ENCODE measurements around the gene CDH23.

CDH23 gene

DNA sequence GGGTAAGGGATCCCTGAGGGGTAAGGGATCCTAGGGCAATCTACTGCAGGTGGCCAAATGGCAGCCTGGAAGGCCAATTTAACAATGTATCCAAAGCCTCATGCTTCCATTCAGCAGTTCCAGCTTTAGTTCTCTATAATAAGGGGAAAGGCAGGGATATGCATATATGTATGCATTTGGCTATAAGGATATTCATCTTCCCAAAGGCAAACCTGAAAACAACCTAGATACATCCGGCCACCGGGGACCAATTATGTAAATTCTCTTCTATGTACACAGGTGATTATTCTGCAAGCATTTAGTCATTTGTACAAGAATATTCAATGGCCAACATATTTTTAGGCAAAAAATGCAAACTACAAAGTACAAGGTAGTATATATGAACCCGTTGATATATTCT, 427.6 kb downstream of the CDH23 start:
- TF ChIP-seq, protein P1, sequence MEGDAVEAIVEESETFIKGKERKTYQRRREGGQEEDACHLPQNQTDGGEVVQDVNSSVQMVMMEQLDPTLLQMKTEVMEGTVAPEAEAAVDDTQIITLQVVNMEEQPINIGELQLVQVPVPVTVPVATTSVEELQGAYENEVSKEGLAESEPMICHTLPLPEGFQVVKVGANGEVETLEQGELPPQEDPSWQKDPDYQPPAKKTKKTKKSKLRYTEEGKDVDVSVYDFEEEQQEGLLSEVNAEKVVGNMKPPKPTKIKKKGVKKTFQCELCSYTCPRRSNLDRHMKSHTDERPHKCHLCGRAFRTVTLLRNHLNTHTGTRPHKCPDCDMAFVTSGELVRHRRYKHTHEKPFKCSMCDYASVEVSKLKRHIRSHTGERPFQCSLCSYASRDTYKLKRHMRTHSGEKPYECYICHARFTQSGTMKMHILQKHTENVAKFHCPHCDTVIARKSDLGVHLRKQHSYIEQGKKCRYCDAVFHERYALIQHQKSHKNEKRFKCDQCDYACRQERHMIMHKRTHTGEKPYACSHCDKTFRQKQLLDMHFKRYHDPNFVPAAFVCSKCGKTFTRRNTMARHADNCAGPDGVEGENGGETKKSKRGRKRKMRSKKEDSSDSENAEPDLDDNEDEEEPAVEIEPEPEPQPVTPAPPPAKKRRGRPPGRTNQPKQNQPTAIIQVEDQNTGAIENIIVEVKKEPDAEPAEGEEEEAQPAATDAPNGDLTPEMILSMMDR (IDR thresholded peaks at IDR 0.05; ENCODE audit: insufficient read depth, low read length, missing control alignments) = no peak
- no peak for DNase-seq (ENCODE audit: low read depth, low spot score)
- ChIA-PET POLR2A (no interaction called here), CTCF (interaction anchor here (1.1 to 4.7 kb wide), 4 partner anchors 12 to 72 kb away, joined by 5 to 22 read pairs (median 7); partner anchors contain the start of gene VSIR)
- H3K4me3 ChIP-seq (ENCODE audit: low read depth, low read length) = no peak overlapping the region

DNA sequence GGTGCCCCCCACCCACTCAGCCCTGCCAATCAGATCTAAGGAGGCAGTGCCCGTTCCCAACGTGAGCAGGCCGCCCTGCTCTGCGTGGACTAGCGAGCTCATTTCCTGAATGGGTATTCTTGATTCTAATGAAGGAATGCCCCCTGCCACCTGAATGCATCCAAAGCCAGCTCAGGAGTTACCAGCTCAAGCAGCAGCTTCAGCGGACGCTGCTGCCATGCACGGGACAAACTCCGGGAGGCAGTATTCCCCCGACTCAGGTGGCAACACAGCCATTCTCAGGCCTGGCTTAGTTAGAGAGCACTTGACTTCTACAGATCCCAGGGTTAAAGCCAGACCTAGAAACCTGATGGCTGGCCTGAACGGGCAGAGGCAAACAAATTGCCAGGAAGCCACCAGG, 428.5 kb downstream of the CDH23 start:
- DNase-seq (ENCODE audit: low read depth, low spot score) = no peak
- H3K4me3 ChIP-seq (ENCODE audit: low read depth, low read length) = no peak overlapping the region
- ChIA-PET CTCF (interaction anchor here (1.6 to 4.7 kb wide), 5 partner anchors 11 to 71 kb away, joined by 3 to 22 read pairs (median 5); partner anchors contain the start of gene VSIR), POLR2A (interaction anchor here (0.7 kb wide), 1 partner anchor 26 kb away, joined by 3 read pairs; the partner anchor contains the start of gene PSAP)
- TF ChIP-seq, protein P1 (IDR thresholded peaks at IDR 0.05; ENCODE audit: insufficient read depth, low read length, missing control alignments) = no peak

DNA sequence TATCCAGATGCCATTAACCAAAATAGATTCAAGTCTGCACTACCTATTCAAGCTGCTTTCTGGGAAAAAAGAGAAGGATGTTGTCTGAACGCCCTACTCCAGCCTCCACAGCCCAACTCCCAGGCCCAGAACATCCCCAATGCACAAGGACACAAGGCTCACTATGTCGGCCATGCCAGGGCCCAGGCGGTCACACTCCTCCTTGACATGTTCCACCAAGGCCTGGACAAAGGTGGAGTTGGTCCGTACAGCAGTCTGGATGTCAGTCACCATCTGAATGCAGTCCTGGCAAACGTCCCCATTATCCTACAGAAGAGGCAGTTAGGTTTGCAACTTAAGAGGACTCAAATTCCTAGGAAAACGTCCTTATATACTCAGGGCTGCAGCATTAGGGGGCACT, 431.1 kb downstream of the CDH23 start:
- DNase-seq (ENCODE audit: low read depth, low spot score) = no peak
- TF ChIP-seq, protein P1 (IDR thresholded peaks at IDR 0.05; ENCODE audit: insufficient read depth, low read length, missing control alignments) = no peak
- POLR2A ChIA-PET = no interaction called here
- H3K4me3 ChIP-seq (ENCODE audit: low read depth, low read length) = no peak overlapping the region
- CTCF ChIA-PET = interaction anchor here (1.4 to 4.7 kb wide), 2 partner anchors 10 to 68 kb away, joined by 6 to 22 read pairs; no protein-coding TSS in a partner anchor

DNA sequence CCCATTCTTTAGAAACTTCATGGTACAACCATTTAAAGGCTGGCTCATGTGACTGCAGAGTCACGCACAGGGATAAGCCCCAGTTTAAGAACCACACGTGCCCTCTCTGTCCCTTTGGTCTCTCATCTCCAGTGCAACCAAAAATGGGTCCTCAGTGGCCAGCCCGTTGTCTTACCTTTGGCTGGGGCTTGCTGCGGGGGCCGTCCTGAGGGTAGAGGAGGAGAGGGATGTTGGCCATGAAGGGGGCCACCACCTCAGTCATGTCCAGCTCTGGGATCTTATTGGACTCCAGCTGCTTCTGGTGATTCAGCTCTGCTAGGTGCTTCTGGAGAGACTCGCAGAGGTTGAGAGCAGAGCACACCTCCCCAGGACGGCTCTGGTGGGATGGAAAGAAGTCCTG, 432.0 kb downstream of the CDH23 start:
- CTCF ChIA-PET = interaction anchor here (4.7 kb wide), 1 partner anchor 67 kb away, joined by 22 read pairs; no protein-coding TSS in a partner anchor
- DNase-seq (ENCODE audit: low read depth, low spot score) = no peak
- H3K4me3 ChIP-seq (ENCODE audit: low read depth, low read length) = no peak overlapping the region
- POLR2A ChIA-PET = no interaction called here
- TF ChIP-seq, protein P1 (IDR thresholded peaks at IDR 0.05; ENCODE audit: insufficient read depth, low read length, missing control alignments) = no peak

DNA sequence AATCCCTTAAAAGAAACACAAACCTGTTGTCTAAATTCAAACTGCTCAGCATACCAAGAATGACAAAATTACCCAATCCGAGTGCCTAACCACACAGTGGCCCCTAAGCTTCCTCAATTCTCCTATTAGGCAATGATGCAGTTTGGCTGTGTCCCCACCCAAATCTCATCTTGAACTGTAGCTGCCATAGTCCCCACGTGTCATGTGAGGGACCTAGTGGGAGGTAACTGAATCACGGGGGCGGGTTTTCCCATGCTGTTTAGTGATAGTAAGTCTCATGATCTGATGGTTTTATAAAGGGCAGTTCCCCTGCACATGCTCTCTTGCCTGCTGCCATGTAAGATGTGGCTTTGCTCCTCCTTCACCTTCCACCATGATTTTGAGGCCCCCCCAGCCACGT, 432.5 kb downstream of the CDH23 start:
- ChIA-PET CTCF (interaction anchor here (1.9 to 2.6 kb wide), 2 partner anchors 17 to 67 kb away, joined by 13 to 16 read pairs; no protein-coding TSS in a partner anchor), POLR2A (no interaction called here)
- no peak for DNase-seq (ENCODE audit: low read depth, low spot score)

DNA sequence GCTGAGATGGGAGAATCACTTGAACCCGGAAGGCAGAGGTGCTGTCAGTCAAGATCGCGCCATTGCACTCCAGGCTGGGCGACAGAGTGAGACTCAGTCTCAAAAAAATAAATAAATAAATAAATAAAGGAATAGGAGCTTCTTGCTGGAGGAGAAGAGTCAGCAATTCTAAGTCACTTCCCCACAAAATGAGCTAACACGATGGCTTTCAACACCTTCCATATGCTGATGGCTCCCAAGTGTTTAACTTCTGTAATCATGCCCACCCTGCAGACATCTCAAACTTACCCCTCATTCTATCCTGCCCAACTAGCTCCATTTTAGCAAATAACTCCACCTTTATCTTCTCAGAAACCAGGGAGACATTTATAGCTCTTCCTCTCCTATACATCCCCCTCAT, 433.2 kb downstream of the CDH23 start:
- POLR2A ChIA-PET = no interaction called here
- TF ChIP-seq, protein P1 (IDR thresholded peaks at IDR 0.05; ENCODE audit: insufficient read depth, low read length, missing control alignments) = no peak
- DNase-seq (ENCODE audit: low read depth, low spot score) = no peak
- no peak overlapping the region for H3K4me3 ChIP-seq (ENCODE audit: low read depth, low read length)
- CTCF ChIA-PET = interaction anchor here (1.9 to 2.6 kb wide), 2 partner anchors 17 to 66 kb away, joined by 13 to 16 read pairs; no protein-coding TSS in a partner anchor

More for the DNA sequence above, 432.5 kb downstream of the CDH23 start:
- TF ChIP-seq, protein P1 (IDR thresholded peaks at IDR 0.05; ENCODE audit: insufficient read depth, low read length, missing control alignments) = no peak
- no peak overlapping the region for H3K4me3 ChIP-seq (ENCODE audit: low read depth, low read length)
